Measurements from ENCODE around the gene PRPF39. TPM values are rescaled to one million over a fixed set of nuclear protein-coding genes. Genes with fewer than 3 reads are reported as not detected.

Gene PRPF39
- total and polyA plus RNA-seq, 2 of the 13 experiments (the other 11 are each of a cell fraction or from before 2014, with no cell fraction given) = 44.2 to 65.0 TPM

DNA sequence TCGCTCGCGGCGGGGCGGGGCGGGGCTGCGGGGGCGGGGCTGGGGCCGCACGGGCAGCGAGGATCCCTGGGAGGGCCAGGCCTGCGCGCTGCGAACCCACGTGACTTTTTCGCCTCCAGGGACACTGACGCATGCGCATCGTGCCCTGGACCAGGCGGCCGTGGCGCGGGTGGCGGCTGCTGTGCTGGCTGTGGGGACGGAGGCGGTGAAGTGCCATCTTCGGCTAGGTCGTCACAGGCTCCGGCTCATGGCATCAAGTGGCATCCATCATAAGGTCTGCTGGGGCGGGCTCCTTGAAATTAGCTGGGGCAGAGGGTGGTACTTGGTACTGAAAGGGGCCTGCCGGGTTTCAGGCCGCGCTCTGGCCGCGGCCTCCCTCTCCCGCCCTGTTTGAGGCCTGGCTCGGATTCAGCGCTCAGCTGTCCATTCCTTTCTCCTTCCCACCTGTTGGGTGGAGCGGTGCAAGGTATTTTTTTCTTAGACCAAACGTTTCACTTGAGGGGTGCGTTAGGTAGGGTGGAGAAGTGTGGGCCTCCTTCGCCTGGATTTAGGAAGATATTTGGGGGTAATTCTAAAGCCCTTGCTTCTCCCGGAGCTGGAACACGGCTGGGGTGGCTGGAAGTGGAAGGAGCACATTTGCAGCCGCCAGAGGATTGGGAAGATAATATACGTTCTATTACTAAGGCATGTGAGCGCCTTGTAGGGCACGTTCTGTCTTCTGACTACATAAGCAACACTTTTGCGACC is at the start of gene PRPF39 (continued):
- TF ChIP-seq DMTF1 (CRISPR knock-in tag; IDR thresholded peaks at IDR 0.05) = no peak
- TF ChIP-seq HCFC1 (IDR thresholded peaks at IDR 0.05; ENCODE audit: low read depth, low read length) = no peak
- TF ChIP-seq ZNF850 (CRISPR knock-in tag; conservative IDR thresholded peaks at IDR 0.05) = no peak
- no peak for TF ChIP-seq ARNT2 (CRISPR knock-in tag; IDR thresholded peaks at IDR 0.05; ENCODE audit: low read depth)
- no peak for TF ChIP-seq HNRNPH1 (optimal IDR thresholded peaks at IDR 0.05; ENCODE audit: low read depth, low read length)
- no peak for TF ChIP-seq CEBPG (CRISPR knock-in tag; IDR thresholded peaks at IDR 0.05)
- TF ChIP-seq ZNF891 (CRISPR knock-in tag; IDR thresholded peaks at IDR 0.05) = no peak
- no peak; the same call in 1 of the 2 replicates for TF ChIP-seq ZBTB3 (CRISPR knock-in tag; IDR thresholded peaks at IDR 0.05; ENCODE audit: borderline replicate concordance, low read depth)
- no peak for TF ChIP-seq ZNF484 (CRISPR knock-in tag; IDR thresholded peaks at IDR 0.05; ENCODE audit: borderline replicate concordance, low read depth)
- no peak for TF ChIP-seq ZKSCAN8 (CRISPR knock-in tag; IDR thresholded peaks at IDR 0.05; ENCODE audit: borderline replicate concordance)
- no peak; the same call in 1 of the 2 replicates for TF ChIP-seq ZNF646 (CRISPR knock-in tag; IDR thresholded peaks at IDR 0.05)
- TF ChIP-seq, protein P1, sequence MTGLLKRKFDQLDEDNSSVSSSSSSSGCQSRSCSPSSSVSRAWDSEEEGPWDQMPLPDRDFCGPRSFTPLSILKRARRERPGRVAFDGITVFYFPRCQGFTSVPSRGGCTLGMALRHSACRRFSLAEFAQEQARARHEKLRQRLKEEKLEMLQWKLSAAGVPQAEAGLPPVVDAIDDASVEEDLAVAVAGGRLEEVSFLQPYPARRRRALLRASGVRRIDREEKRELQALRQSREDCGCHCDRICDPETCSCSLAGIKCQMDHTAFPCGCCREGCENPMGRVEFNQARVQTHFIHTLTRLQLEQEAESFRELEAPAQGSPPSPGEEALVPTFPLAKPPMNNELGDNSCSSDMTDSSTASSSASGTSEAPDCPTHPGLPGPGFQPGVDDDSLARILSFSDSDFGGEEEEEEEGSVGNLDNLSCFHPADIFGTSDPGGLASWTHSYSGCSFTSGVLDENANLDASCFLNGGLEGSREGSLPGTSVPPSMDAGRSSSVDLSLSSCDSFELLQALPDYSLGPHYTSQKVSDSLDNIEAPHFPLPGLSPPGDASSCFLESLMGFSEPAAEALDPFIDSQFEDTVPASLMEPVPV (CRISPR knock-in tag; IDR thresholded peaks at IDR 0.05) = 0 out of 2 replicates have a peak, but pooled peaks have one; percentile 31
- no peak for TF ChIP-seq ZNF788 (CRISPR knock-in tag; IDR thresholded peaks at IDR 0.05; ENCODE audit: borderline replicate concordance)
- peak; percentile 68 for TF ChIP-seq KAT8 (CRISPR knock-in tag; IDR thresholded peaks at IDR 0.05)
- TF ChIP-seq NFIB (CRISPR knock-in tag; IDR thresholded peaks at IDR 0.05; ENCODE audit: borderline replicate concordance) = no peak
- TF ChIP-seq ZNF468 (CRISPR knock-in tag; IDR thresholded peaks at IDR 0.05) = no peak
- no peak for TF ChIP-seq ZFP90 (CRISPR knock-in tag; IDR thresholded peaks at IDR 0.05; ENCODE audit: borderline replicate concordance)
- peak; percentile 97 for TF ChIP-seq ZFY (CRISPR knock-in tag; IDR thresholded peaks at IDR 0.05)

All from HepG2 (cell line).